HG03378 (cell line): Measurements from ENCODE around the gene TRAT1.

Source experiments
- ATAC-seq: cut with Tn5 transposase; IDR thresholded peaks from one replicate; pipeline ENCODE4 v1.9.1; 2021; ENCODE audit warnings: mild to moderate bottlenecking, moderate library complexity; ENCODE audit not compliant: unreplicated experiment

The TRAT1 gene

DNA sequence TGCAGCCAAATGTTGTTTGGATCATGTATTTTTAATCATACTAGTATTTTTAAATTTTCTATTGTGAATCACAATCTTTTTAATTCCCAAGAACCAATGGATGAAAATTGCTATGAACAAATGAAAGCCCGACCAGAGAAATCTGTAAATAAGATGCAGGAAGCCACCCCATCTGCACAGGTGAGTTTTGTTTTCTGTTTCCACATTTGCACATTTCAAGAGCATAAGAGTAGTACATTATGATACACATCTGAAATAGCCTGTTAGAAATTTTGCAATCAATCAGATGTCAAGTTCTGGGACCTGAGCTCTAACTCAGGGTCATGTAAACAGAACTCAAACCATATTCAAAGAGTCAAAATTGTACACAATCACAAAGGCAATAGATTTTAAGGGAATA is 26.5 kb downstream of the TRAT1 start:
- ATAC-seq: no peak

DNA sequence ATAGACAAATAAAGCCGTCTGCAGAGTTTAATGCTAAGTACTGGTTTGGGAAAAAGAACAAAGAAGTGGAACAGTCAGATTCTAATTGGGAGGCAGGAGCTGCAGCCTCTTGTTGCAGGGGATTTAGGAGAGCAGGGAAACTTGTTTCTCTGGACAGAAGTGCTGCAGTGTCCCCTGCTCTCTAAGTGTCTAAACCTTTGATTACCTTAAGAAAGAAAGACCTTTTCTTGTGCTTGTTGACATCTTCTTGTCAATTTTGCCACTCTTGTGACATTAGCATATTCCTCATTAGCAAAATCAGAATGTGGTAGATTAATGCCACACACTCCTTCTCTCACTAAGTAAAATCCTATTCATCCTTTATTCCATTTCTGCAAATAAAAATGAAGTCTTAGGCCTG is 38.8 kb downstream of the TRAT1 start:
- no peak for ATAC-seq

DNA sequence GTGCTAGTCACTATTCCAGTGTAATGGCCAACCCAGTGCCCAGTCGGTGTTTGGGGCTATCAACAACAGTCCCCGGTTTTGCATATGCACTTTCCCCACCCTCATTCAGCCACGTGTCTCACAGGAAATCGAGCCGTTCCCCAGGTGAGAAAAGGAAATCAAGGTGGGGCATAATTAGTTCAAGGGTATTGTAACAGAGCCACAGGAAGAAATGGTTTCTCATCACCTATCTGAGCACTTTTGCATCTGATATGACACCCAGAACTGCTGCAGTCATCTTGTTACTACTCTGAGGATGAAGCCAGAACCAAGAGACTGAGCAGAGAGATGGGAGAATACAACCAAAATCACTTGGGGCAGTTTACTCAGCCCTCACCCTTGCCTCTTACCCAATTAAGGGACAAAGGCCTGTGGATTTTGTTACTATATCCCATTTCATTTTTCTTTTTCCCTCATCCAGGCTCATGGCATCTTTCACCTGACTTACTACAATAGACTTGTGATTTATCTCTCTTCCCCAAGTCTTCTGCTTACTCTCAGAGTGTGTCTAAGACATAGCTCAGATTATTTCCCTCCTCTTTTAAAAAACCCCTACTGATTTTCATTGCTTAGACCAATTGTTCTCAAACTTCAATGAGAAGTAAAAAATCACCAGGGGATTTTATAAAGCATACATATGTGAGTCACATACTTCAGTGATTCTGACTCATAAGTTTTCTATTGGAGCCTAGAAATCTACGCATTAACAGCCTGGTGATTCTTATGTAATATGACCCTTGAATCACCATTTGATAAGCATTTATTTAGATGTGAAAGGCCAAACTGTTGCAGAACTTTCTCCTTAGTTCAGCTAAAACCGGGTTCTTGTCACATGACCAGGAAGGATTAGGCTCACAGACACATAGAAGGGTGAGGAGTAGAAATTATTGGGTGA is 40.5 kb downstream of the TRAT1 start:
- ATAC-seq: peak; percentile 90

DNA sequence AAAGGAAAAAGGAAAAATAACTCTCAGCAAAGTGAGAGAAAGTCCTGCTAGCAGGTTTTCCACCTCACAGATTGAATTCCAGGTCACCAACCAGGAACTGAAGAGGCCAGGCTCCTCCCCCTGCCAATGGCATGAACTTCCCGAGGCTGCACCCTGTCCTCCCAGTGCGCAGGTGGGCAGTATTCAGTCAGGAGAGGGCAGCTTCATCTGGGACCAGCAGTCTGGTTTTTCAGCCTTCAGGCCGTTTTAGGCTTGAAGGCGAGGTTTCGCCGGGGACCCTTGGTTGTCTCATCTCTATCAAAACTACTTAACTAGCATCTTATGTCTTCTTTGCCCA is 41.2 kb downstream of the TRAT1 start:
- no peak for ATAC-seq

DNA sequence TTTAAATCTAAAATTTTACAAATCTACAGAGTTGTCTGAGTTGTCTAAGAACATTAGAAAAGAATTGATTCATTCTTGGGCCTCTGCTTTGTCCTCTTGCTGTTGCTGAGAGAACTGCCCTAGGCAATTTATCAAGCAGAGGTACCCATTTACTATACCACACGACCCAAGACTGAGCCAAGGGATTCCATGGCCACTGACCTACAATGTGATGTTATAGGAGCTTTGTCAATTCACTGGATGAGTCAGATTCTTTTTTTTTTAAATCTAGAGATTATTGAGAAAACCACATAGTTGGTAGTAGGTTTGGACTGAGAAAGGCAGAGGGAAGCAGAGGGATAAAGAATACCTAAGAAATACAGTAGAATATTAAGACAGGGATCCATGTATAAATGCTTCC is 55.3 kb downstream of the TRAT1 start:
- no peak for ATAC-seq

DNA sequence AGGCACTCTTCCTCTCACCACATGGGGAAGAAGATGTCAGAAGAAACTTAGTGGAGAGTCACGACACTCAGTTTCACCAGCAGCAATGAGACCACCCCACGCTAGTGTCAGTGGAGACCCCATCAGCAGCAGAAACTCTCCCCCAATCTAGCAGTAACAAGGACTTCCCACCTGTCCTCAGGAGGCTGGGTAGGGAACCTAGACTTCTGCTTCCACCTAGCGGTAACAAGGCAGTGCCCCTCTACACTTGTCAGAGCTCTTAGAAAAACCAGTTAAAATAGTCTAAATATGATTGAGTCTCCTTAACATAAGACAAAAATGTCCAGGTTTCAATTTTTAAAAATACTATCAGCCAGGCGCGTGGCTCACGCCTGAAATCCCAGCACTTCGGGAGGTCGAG is 57.3 kb downstream of the TRAT1 start:
- ATAC-seq: no peak

DNA sequence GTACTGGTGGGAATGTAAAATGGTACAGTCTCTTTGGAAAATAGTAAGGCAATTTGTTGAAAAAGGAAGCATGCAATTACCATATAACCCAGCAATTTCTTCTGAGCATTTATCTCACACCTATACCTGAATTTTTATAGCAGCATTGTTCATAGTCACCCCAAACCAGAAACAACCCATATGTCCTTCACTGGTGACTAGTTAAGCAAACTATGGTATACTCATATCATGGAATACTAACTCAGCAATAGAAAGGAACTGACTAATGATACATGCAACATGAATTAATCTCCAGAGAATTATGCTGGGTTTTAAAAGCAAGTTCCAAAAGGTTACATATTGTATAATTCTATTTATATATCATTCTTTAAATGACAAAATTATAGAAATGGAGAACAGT is 60.2 kb downstream of the TRAT1 start:
- no peak for ATAC-seq

DNA sequence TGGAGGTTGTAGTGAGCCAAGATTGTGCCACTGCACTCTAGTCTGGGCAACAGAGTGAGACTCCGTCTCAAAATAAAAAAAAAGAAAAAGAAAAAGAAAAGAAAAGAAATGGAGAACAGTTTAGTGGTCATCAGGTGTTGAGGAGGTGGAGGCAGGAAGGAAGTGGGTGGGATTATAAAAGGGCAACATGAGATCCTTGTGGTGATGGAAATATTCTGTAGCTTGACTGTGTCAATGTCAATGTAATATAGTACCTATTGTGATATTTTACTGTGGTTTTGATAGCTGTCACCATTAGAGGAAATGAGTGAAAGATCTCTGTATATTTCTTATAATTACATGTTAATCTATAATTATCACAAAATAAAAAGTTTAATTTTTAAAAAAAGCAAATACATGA is 60.8 kb downstream of the TRAT1 start:
- ATAC-seq: no peak

DNA sequence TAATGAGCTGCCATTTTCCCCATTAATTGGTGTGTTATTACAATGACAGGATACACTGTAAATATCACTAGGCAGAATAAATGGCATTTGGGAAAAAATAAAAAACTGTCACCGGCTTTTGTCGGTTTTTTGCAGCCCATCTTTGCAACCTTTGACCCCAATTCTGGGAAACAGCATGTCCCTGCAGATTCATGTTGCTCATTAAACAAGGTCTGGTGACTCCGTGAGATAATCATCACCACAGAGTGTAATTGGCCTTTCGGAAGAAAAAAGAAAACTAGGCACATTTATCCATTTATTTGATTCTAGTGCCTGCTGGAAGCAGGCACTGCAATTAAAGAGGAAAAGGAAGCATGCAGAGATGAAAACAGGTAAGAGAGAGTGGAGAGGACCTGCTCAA is 64.5 kb downstream of the TRAT1 start:
- no peak for ATAC-seq

DNA sequence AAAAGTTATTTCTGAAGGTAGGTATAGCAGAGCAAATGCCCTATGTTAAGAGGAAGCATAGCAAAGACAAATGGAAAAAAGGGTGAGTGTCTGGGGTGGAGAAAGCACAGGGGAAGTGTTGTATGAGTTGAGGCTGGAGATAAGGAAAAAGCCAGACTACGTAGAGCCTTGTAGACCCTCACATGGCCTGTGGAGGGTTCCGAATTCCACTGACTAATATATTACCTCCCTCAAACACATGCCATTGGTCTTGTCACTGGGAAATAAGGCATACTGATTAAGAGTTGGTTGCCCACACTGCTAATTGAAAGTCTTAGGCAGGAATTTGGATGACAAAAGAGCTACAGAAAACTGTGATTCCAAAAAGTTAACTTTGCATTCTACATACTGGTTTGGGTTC is 65.2 kb downstream of the TRAT1 start:
- no peak for ATAC-seq

DNA sequence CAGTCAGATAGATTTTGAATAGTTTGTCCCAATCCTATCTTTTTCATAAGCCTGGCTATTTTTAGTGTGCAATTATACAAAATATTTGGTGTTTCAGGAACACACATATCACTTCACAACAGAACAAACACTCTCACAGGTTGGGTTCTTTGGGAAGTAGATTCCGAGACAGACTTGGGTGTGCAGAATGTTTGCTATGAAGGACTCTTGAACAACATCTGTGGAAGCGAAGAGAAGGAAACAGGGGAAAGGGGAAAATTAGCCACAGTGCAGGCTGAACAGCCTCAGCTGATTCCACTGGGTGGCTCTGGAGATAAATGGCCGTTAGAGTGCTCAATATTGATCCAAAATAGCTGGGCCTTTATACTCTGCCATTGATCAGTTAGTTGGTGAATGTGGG is 69.2 kb downstream of the TRAT1 start:
- ATAC-seq: no peak

DNA sequence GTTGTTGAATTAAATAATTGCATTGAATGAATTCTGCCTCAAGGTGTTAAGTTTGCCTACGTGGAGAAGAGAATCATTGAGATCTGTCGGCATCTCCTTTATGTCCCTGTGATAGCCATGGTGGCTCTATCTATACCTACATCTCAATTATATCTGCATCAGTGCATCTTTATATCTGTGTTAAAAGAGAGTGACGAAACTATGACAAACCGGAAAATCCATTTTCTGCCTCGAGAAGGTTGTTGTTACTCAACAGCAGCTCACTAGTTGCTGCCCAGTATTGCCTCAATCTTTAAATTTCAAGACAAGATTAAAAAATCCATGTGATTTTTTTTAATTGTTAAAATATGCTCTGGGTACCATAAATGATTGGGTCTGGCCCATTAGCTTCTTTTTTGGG is 72.4 kb downstream of the TRAT1 start:
- ATAC-seq: no peak

DNA sequence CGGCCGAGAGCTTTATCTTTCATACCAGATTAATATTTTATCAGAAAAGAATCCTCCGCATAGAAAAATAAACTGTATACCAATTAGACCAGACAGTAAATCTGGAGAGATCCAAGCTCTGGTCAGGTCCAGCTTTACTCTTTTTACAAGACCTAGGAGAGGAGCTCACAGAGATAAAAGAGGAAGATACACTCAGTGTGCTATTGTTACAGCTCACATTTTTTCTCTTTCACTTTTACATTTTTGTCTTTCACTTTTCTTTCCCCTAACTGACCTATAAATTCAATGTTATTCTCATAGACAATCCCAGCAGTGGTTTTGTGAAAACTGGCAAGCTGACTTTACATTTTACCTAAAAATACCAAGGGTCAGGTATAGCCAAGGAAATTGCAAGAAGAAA is 75.3 kb downstream of the TRAT1 start:
- peak; percentile 84 for ATAC-seq

DNA sequence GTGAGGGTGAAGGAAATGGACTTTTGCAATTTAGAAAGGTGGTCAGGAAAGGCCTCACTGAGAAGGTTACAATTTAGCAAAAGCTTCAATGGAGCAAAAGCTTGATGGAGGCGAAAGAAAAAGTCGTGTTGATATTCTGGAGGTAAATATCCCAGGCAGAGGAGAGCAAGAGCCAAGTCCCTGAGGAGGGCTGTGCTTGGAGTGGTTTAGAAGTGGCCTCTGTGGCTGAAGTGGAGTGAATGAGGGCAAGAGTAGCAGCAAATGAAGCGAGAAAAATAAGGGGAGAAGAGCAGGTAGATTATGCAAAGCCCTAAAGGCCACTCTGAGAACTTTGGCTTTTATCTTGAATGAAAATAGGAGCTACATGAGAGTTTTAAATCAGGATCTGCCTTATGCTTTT is 76.9 kb downstream of the TRAT1 start:
- ATAC-seq: no peak
